Measurements from ENCODE around the gene GJC1. TPM values are rescaled to one million over a fixed set of nuclear protein-coding genes. Genes with fewer than 3 reads are reported as not detected.
"Not testable (repeated sequence)": the region's sequence is repeated elsewhere in the genome, so short reads cannot be mapped to it uniquely, and the experiment has no call there.

Gene GJC1
- total RNA-seq, 4 donors from 2014 or later, result 1.2 to 5.9 (median 1.6) TPM

- DNase-seq, result no peak
- peaks cover 6 to 22% (median 17%) of the 10 kb centered on the region in 3 donors for H3K4me1 ChIP-seq
- H3K36me3 ChIP-seq, result no peaks in the 10 kb centered on the region
- no peak overlapping the region for H3K27ac ChIP-seq
- intact Hi-C loops (cut with DNase I), result no loop called here
- no peak for TF ChIP-seq POLR2A (IDR thresholded peaks at IDR 0.05)
- peak overlapping the region in 1 of 4 donors; percentile 62 for H3K4me3 ChIP-seq
- H3K9me3 ChIP-seq, result no peaks in the 10 kb centered on the region
- 32 to 43% methylated on average over 1 of the region's 1 CpG for WGBS, 2 donors
- H3K27me3 ChIP-seq, result peaks cover 5 to 92% (median 20%) of the 10 kb centered on the region in 4 donors
Observed at GRCh38 chr17:44827863-44828262, 2.2 kb downstream of the GJC1 start.

DNA sequence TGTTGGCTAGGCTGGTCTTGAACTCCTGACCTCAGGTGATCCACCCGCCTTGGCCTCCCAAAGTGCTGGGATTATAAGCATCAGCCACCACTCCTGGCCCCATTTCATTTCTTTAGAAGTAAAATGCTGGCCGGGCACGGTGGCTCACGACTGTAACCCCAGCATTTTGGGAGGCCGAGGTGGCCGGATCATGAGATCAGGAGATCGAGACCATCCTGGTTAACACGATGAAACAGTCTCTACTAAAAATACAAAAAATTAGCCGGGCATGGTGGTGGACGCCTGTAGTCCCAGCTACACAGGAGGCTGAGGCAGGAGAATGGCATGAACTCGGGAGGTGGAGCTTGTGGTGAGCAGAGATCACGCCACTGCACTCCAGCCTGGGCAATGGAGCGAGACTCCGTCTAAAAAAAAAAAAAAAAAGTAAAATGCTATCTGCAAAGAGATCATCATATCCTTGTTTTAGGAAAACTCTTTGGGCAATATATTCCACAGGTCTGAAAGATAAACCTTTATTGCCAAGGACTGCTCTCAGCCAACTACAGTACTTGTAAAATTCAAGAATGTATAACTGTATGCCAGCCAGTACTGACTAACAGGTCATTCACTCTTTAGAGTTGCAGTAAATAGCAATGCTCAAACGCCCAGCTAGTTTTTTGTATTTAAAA is 3.8 kb downstream of the GJC1 start:
- peaks cover 2 to 76% (median 20%) of the 10 kb centered on the region in 4 donors for H3K27me3 ChIP-seq
- H3K4me1 ChIP-seq, result peaks cover 6 to 26% (median 17%) of the 10 kb centered on the region in 3 donors
- WGBS, 2 donors, result 81% methylated on average over 11 to 13 of the region's 15 CpGs
- H3K9me3 ChIP-seq, result no peaks in the 10 kb centered on the region
- H3K36me3 ChIP-seq, result no peaks in the 10 kb centered on the region
- intact Hi-C loops (cut with DNase I), result no loop called here
- no peak overlapping the region for H3K27ac ChIP-seq
- TF ChIP-seq, protein P1, sequence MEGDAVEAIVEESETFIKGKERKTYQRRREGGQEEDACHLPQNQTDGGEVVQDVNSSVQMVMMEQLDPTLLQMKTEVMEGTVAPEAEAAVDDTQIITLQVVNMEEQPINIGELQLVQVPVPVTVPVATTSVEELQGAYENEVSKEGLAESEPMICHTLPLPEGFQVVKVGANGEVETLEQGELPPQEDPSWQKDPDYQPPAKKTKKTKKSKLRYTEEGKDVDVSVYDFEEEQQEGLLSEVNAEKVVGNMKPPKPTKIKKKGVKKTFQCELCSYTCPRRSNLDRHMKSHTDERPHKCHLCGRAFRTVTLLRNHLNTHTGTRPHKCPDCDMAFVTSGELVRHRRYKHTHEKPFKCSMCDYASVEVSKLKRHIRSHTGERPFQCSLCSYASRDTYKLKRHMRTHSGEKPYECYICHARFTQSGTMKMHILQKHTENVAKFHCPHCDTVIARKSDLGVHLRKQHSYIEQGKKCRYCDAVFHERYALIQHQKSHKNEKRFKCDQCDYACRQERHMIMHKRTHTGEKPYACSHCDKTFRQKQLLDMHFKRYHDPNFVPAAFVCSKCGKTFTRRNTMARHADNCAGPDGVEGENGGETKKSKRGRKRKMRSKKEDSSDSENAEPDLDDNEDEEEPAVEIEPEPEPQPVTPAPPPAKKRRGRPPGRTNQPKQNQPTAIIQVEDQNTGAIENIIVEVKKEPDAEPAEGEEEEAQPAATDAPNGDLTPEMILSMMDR (IDR thresholded peaks at IDR 0.05), result no peak
- no peak for TF ChIP-seq POLR2A (IDR thresholded peaks at IDR 0.05)
- no peak overlapping the region for H3K4me3 ChIP-seq
- no peak for DNase-seq

GRCh38 chr17:44825236-44825635 is 4.9 kb downstream of the GJC1 start:
- Histone ChIP-seq H3K4me1 (peaks cover 3 to 28% (median 13%) of the 10 kb centered on the region in 3 donors), H3K27me3 (peaks cover 0 to 66% (median 16%) of the 10 kb centered on the region in 4 donors)
- 89 to 94% methylated on average over 8 to 9 of the region's 9 CpGs for WGBS, 2 donors
- H3K9me3 ChIP-seq; intact Hi-C loops (cut with DNase I); H3K4me3 ChIP-seq; H3K36me3 ChIP-seq; H3K27ac ChIP-seq; DNase-seq: not testable (repeated sequence)

DNA sequence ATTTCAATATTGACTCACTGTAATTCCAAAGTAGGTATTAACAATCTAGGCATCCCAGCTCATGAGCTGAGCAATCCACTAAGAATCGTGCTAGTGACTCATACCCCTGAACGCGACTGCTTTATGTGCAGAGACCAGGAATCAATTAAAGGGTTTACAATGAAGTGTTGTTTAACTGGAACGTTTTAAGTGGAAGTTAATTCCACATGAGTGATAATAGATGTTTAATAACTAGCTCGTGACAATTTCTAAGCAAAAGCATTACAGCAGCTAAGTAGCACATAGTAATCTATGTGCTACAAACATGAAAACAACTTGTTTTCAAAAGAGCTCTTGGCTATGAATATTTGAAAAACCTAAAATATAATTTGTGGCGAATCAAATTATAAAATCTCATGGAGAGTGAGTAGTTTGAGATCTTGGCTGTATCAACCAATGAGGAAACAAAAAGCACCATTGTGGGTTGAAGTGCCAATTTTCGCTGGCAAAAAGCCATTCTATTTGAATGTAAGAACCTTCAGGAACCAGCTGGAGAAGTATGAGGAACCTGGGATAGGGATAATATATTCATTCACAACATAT is 9.4 kb downstream of the GJC1 start:
- no peak overlapping the region for H3K4me3 ChIP-seq
- peaks cover 0 to 18% (median 0%) of the 10 kb centered on the region in 3 donors for H3K4me1 ChIP-seq
- H3K9me3 ChIP-seq, result no peaks in the 10 kb centered on the region
- TF ChIP-seq, protein P1 (IDR thresholded peaks at IDR 0.05), result no peak
- no peak for TF ChIP-seq POLR2A (IDR thresholded peaks at IDR 0.05)
- intact Hi-C loops (cut with DNase I), result no loop called here
- 20 to 23% methylated on average over 7 of the region's 7 CpGs for WGBS, 2 donors
- peak overlapping the region in 1 of 4 donors; percentile 59 for H3K27ac ChIP-seq
- H3K36me3 ChIP-seq, result no peaks in the 10 kb centered on the region
- peaks cover 0 to 42% (median 0%) of the 10 kb centered on the region in 4 donors for H3K27me3 ChIP-seq
- DNase-seq, result no peak

DNA sequence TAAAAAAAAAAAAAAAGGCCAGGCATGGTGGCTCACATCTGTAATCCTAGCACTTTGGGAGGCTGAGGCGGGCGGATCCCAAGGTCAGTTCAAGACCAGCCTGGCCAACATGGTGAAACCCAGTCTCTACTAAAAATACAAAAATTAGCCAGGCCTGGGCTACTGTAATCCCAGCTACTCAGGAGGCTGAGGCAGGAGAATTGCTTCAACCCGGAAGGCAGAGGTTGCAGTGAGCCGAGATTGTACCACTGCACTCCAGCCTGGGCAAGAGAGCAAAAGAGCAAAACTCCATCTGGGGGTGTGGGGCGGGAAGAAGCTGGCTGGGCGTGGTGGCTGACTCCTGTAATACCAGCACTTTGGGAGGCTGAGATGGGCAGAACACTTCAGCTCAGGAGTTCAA is 11.6 kb downstream of the GJC1 start:
- 81 to 86% methylated on average over 6 of the region's 6 CpGs for WGBS, 2 donors
- DNase-seq; intact Hi-C loops (cut with DNase I); H3K27ac ChIP-seq; H3K36me3 ChIP-seq; H3K9me3 ChIP-seq; H3K4me3 ChIP-seq: not testable (repeated sequence)
- Histone ChIP-seq H3K27me3 (peaks cover 0 to 21% (median 0%) of the 10 kb centered on the region in 4 donors), H3K4me1 (peaks cover 0 to 18% (median 0%) of the 10 kb centered on the region in 3 donors)

GRCh38 chr17:44812263-44812662 is 17.8 kb downstream of the GJC1 start:
- TF ChIP-seq, protein P1 (IDR thresholded peaks at IDR 0.05), result no peak
- TF ChIP-seq POLR2A (IDR thresholded peaks at IDR 0.05), result no peak
- 57 to 64% methylated on average over 4 of the region's 4 CpGs for WGBS, 2 donors
- no peak overlapping the region for H3K4me3 ChIP-seq
- DNase-seq, result no peak
- H3K4me1 ChIP-seq, result peaks cover 0 to 8% (median 0%) of the 10 kb centered on the region in 3 donors
- intact Hi-C loops (cut with DNase I), result no loop called here
- H3K27ac ChIP-seq, result peak overlapping the region in 2 of 4 donors; percentile 32 to 46
- H3K36me3 ChIP-seq, result no peaks in the 10 kb centered on the region
- H3K27me3 ChIP-seq, result peaks cover 0 to 1% (median 0%) of the 10 kb centered on the region in 4 donors
- no peaks in the 10 kb centered on the region for H3K9me3 ChIP-seq

- DNase-seq; H3K36me3 ChIP-seq; intact Hi-C loops (cut with DNase I); H3K27ac ChIP-seq; H3K4me1 ChIP-seq; H3K9me3 ChIP-seq; H3K4me3 ChIP-seq; H3K27me3 ChIP-seq: not testable (repeated sequence)
- WGBS, 2 donors, result 80 to 91% methylated on average over 7 to 9 of the region's 9 CpGs
Observed at GRCh38 chr17:44808656-44809388, 21.3 kb downstream of the GJC1 start.

Measured in esophagus squamous epithelium (tissue), 5 donors.